Fibroblast of skin of right quadriceps (primary cell): ENCODE measurements around the gene RAD23B.

Source experiments
- DNase-seq: peaks from one replicate; pipeline ENCODE4 v3.0.0-alpha.2; 2013

RAD23B gene

GRCh38 chr9:107337676-107338590 is 54.9 kb downstream of the RAD23B start:
- no peak for DNase-seq

DNA sequence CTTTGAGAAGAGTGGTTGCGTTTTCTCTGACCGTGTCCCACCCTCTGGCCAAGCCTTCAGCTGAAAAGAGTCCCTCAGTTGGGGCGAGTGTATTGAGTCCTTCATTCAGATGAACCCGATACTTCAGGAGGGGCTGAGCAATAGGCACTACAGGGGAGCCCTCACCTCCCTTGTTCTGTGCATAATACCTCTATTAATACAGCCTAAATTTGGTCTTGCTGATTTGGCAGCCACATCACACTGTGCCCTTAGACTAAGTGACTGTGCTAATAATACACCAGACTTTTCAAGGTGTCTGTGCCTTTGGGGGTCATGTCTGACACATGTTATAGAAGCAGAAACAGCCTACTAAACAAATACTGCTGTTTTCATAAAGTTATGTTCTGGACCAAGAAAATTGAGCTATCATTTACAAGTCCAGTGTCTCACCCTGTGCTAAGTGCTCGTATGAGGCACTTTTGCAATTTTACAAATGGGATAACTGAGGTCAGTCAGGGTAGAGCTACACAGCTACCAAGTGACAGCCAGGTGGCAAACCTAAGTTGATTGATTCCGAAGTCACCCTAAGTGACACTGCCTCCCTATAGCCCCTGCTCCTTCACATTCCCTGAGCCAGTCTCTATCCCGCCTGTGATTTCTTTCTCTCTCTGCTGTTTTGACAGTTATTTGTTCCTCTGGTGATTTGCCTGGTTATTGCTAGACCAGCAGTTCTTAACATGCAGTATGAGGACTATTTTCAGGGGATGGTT is 56.0 kb downstream of the RAD23B start:
- no peak for DNase-seq

GRCh38 chr9:107340920-107341632 is 58.0 kb downstream of the RAD23B start:
- DNase-seq, result peak; percentile 57

- DNase-seq, result no peak
Measured at GRCh38 chr9:107342476-107343161, 59.5 kb downstream of the RAD23B start.

GRCh38 chr9:107345327-107345726 is 62.2 kb downstream of the RAD23B start:
- DNase-seq, result peak; percentile 15

GRCh38 chr9:107348836-107349235 is 65.8 kb downstream of the RAD23B start:
- DNase-seq, result no peak

DNA sequence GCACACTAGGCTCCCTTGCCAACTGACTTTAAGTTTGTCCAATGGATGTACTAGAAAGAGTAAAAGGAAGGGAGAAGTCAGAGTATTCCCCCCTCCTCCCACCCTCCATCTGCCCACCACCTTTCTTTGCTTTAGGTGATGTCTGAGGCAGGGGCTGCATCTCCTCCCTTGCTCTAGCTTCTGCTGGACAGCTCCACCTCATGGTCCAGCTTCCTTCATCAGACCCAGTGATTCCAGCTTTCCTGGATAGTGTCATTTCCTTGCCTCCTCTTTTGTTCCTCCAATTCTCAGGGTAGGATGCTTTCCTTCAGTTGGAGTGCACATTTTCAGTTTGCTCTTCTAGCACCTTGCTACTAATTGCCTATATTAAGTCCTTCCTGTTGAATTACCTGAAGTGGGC is 67.4 kb downstream of the RAD23B start:
- no peak for DNase-seq

GRCh38 chr9:107351382-107352045 is 68.4 kb downstream of the RAD23B start:
- DNase-seq, result no peak

DNA sequence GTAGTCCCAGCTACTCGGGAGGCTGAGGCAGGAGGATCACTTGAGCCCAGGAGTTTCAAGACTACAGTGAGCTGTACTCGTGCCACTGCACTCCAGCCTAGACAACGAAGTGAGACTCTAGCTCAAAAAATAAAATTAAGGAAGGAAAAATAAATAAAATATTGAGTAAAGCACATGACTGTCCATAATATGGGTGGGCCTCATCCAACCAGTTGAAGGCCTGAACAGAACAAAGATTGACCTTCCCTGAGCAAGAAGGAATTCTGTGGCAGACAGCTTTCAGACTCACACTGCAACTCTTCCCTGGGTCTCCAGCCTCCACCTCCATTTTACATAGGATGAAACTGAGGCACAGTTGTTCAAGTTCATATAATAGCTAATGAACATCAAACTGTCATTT is 72.3 kb downstream of the RAD23B start:
- no peak for DNase-seq

DNA sequence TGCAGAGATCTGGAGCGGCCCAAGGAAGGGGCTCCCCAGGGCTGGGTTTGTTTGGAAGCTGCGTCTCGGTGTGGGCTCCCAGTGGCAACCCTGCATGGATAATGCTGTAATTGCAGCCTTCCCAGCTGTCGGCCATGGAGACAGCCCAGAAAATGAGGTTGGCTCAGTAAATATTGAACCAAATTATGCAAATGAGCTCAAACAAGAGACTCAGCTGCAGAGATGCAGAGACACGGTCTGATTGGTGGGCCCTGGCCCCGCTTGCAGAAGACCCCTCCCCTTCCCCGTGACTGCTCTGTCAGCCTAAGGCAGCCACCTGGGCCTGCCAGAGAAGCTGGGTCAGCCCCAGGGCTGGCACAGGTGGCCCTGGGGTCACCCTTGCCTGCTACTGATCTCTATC is 75.9 kb downstream of the RAD23B start:
- no peak for DNase-seq

- DNase-seq, result no peak
Measured at GRCh38 chr9:107360098-107360497, 77.0 kb downstream of the RAD23B start.

DNA sequence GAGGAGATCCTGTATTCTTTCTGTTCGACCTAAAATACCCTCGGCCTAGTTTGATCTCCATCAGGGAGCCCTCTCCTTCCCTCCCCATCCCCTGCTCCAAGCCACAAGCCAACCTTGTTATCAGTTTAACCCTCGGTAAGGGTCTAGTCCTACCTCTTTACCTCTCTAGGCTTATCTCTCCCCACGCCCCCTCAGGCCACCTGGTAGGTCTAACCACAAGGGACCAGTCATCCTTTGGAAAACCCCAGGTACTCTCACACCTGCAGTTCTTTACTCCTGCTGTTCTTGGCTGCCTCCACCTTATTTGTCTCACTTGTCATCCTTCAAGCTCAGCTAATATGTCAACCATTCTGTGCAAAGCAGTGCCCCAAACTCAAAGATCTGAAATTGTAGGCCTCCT is 78.7 kb downstream of the RAD23B start:
- DNase-seq, result no peak

GRCh38 chr9:107363516-107364152 is 80.6 kb downstream of the RAD23B start:
- no peak for DNase-seq

DNA sequence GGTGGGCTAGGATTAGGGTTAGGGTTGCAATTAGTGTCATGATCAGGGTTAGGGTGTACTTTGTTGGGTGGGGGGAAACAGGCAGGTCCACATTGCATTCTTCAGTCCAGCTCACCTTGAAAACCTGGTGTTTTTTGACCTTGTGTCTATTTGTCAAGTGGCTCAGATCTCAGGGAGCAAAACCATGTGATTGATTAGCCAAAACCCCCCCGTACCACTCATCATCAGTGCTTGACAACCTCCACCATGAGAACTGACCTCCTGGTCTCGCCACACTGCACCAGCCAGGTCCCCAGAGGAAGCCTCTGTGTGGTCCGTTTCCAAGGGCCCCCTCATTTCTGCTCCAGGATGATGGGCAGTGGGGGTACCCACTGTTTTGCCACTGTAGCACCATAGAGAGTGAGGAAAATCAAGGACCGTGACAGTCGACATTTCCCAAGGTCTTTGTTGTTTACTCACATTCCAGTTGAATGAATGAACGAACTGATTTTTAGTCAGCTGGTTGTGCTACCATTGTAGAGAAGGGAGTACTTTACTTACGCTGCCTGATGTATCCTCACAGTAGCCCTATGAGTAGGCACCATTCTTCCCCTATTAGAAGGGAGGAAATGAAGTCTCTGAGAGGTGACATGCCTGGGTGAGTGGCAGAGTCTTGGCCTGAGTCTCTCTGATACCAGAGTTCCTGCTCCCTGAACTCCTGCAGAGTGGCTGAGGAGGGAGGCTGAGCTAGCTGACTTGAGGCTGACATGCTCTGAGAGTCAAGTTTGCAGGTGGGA is 84.8 kb downstream of the RAD23B start:
- DNase-seq, result no peak

DNA sequence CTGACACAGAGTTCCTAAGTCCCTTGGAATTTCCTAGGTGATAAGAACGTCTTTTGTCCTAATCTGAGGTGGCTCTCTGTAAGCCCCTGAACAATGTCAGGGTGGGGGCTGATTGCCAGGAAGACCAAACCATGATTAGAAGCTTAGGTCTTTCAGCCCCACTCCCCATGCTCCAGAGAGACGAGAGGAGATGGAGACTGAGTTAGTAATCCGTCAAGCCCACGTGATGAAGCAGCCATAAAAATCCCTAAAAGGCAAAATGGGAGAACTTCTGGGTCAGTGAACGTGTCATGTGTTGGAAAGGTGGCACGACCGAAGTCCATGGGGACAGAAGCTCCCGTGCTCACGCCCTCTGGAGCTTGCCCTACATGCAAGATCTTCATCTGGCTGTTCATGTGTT is 85.6 kb downstream of the RAD23B start:
- no peak for DNase-seq

- DNase-seq, result no peak
Measured at GRCh38 chr9:107373809-107374208, 90.7 kb downstream of the RAD23B start.

DNA sequence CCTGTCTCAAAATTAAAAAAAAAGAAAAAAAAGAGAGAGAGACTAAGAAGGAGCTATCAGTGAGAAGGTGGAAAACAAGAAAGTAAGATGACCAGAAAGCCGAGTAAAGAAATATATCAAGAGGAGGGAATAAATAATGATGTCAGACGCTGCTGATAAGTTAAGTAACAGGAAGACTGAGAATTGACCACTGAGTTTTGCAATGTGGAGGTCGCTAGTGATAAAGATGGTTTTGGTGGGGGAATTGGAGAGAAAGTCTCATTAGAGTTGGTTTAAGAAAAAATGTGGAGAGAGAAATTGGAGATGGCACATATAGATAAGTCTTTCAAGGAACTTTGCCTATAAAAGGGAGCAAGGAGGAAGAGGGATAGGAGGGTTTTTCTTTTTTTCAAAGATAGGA is 91.9 kb downstream of the RAD23B start:
- DNase-seq, result no peak

- no peak for DNase-seq
Measured at GRCh38 chr9:107375651-107376369, 92.7 kb downstream of the RAD23B start.

- no peak for DNase-seq
Measured at GRCh38 chr9:107378006-107378405, 94.9 kb downstream of the RAD23B start.
